Measurements from ENCODE around the gene SPTLC3. TPM values are rescaled to one million over a fixed set of nuclear protein-coding genes. Genes with fewer than 3 reads are reported as not detected.

SPTLC3 gene
- polyA plus RNA-seq, 1 donor: 2.0 TPM

GRCh38 chr20:12984069-12984765, 24.6 kb upstream of the SPTLC3 start:
- no peak for DNase-seq (ENCODE audit: low read depth)

- no peak for DNase-seq (ENCODE audit: low read depth)
These were observed 23.9 kb upstream of the SPTLC3 start for GRCh38 chr20:12984863-12985262.

- no peak for DNase-seq (ENCODE audit: low read depth)
These were observed 21.5 kb upstream of the SPTLC3 start for GRCh38 chr20:12987261-12987660.

- no peak for DNase-seq (ENCODE audit: low read depth)
These were observed 19.1 kb upstream of the SPTLC3 start for GRCh38 chr20:12989586-12990115.

- no peak for DNase-seq (ENCODE audit: low read depth)
These were observed 11.6 kb upstream of the SPTLC3 start for GRCh38 chr20:12997128-12997655.

GRCh38 chr20:12998046-12998445, 10.7 kb upstream of the SPTLC3 start:
- no peak for DNase-seq (ENCODE audit: low read depth)

GRCh38 chr20:12999201-12999600, 9.6 kb upstream of the SPTLC3 start:
- DNase-seq (ENCODE audit: low read depth): no peak

GRCh38 chr20:13002251-13002650, 6.5 kb upstream of the SPTLC3 start:
- DNase-seq (ENCODE audit: low read depth): no peak

- DNase-seq (ENCODE audit: low read depth): no peak
These were observed 1.9 kb upstream of the SPTLC3 start for GRCh38 chr20:13006825-13007224.

- no peak for DNase-seq (ENCODE audit: low read depth)
These were observed 1.2 kb upstream of the SPTLC3 start for GRCh38 chr20:13007596-13007995.

- peak; percentile 88 for DNase-seq (ENCODE audit: low read depth)
These were observed 1.1 kb downstream of the SPTLC3 start for GRCh38 chr20:13009682-13010406.

GRCh38 chr20:13012886-13013285, 4.1 kb downstream of the SPTLC3 start:
- no peak for DNase-seq (ENCODE audit: low read depth)

- no peak for DNase-seq (ENCODE audit: low read depth)
These were observed 4.6 kb downstream of the SPTLC3 start for GRCh38 chr20:13013411-13013810.

GRCh38 chr20:13017235-13017634, 8.5 kb downstream of the SPTLC3 start:
- no peak for DNase-seq (ENCODE audit: low read depth)

- no peak for DNase-seq (ENCODE audit: low read depth)
These were observed 9.2 kb downstream of the SPTLC3 start for GRCh38 chr20:13017883-13018535.

GRCh38 chr20:13021205-13021970, 12.6 kb downstream of the SPTLC3 start:
- DNase-seq (ENCODE audit: low read depth): no peak

GRCh38 chr20:13022401-13023155, 13.8 kb downstream of the SPTLC3 start:
- no peak for DNase-seq (ENCODE audit: low read depth)

GRCh38 chr20:13024596-13024995, 15.8 kb downstream of the SPTLC3 start:
- DNase-seq (ENCODE audit: low read depth): no peak

GRCh38 chr20:13025181-13025580, 16.4 kb downstream of the SPTLC3 start:
- DNase-seq (ENCODE audit: low read depth): no peak

GRCh38 chr20:13028001-13028400, 19.2 kb downstream of the SPTLC3 start:
- no peak for DNase-seq (ENCODE audit: low read depth)

GRCh38 chr20:13028673-13029072, 19.9 kb downstream of the SPTLC3 start:
- no peak for DNase-seq (ENCODE audit: low read depth)

Data from forelimb muscle (tissue), 1 donor.